Colonic mucosa (tissue), 4 donors: ENCODE results near the gene HGS. TPM values are rescaled to one million over a fixed set of nuclear protein-coding genes. Genes with fewer than 3 reads are reported as not detected.

ENCODE experiments used
- DNase-seq: peaks from one replicate; pipeline ENCODE4 v3.0.0-alpha.2; 2020
- H3K27ac ChIP-seq: fragments of 200-600 bp; one replicate; pipeline ENCODE4 v1.8.0; 2021
- H3K27me3 ChIP-seq: fragments of 200-600 bp; one replicate; pipeline ENCODE4 v1.8.0; 2021
- H3K36me3 ChIP-seq: fragments of 200-600 bp; one replicate; pipeline ENCODE4 v1.8.0; 2021
- H3K4me1 ChIP-seq: fragments of 200-600 bp; one replicate; pipeline ENCODE4 v1.8.0; 2021; ENCODE audit warnings: mild to moderate bottlenecking
- H3K4me3 ChIP-seq: fragments of 200-600 bp; one replicate; pipeline ENCODE4 v1.8.0; 2021
- H3K9ac ChIP-seq, 2 donors: one replicate each; pipeline ENCODE4 v1.7.0; 2013; ENCODE audit warnings: control low read depth in 2 of 2, low read depth in 2 of 2, low read length in 2 of 2
- H3K9me3 ChIP-seq: fragments of 200-600 bp; one replicate; pipeline ENCODE4 v1.8.0; 2021
- CTCF ChIP-seq: fragments of 200-600 bp; IDR thresholded peaks from one replicate; pipeline ENCODE4 v1.8.0; 2022; ENCODE audit warnings: antibody characterized with exemption, mild to moderate bottlenecking
- intact Hi-C: fragments of 100-400 bp; cut with DNase I; formaldehyde crosslinking; loops from one replicate; pipeline ENCODE4 v1.14.1; 2022
- total RNA-seq, 2 donors: library from RNA; stranded (reverse); fragmentation: NEBNext Ultra II Directional in 1 of 2; extraction: Animal tissue kit (Norgen Biotek cat#: 25700) in 1 of 2; gene quantifications; one replicate each; pipeline ENCODE4 v1.2.1, GENCODE V29; 2021
- donor health status: healthy.
- donor health status: DM: no; HTN: no; CAD: no.
- donor health status: DM: no; HTN: no; CAD: no.

HGS gene
- total RNA-seq, 2 donors from 2014 or later = 75.2 to 131 TPM

- intact Hi-C loops = no loop called here
- no peak for TF ChIP-seq CTCF
- H3K27ac ChIP-seq = no peak overlapping the region
These were observed 41.6 kb downstream of the HGS start for GRCh38 chr17:81725439-81725838.

DNA sequence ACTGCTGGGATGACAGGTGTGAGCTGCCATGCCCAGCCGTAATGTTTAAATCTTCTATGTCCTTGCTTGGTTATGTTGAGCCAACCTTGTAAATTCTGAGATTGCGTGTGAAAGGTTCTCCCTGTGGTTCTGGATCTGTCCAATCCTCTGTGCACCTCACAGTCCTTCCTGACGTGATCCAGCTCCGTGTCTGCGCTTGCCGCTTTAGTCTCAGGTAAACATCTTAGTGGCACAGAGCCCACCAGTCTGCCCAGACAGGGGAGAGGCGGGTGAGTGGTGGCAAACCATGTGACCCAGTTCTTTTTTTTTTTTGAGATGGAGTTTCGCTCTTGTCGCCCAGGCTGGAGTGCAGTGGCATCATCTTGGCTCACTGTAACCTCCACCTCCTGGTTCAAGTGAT is 42.2 kb downstream of the HGS start:
- Histone ChIP-seq H3K9ac (no peak overlapping the region), H3K27ac (no peak overlapping the region), H3K36me3 (no peaks in the 10 kb centered on the region), H3K4me1 (peaks cover 14% of the 10 kb centered on the region), H3K4me3 (no peak overlapping the region), H3K27me3 (no peaks in the 10 kb centered on the region), H3K9me3 (no peaks in the 10 kb centered on the region)
- intact Hi-C loops = no loop called here
- no peak for TF ChIP-seq CTCF
- no peak for DNase-seq

More at GRCh38 chr17:81725439-81725838, 41.6 kb downstream of the HGS start:
- no peaks in the 10 kb centered on the region for H3K36me3 ChIP-seq
- no peaks in the 10 kb centered on the region for H3K27me3 ChIP-seq
- no peak for DNase-seq
- no peak overlapping the region for H3K4me3 ChIP-seq
- H3K4me1 ChIP-seq = peaks cover 14% of the 10 kb centered on the region
- no peak overlapping the region for H3K9ac ChIP-seq
- no peaks in the 10 kb centered on the region for H3K9me3 ChIP-seq

GRCh38 chr17:81727324-81728031 is 43.7 kb downstream of the HGS start:
- Histone ChIP-seq H3K27ac (peak overlapping the region; percentile 41), H3K4me1 (peaks cover 12% of the 10 kb centered on the region), H3K4me3 (no peak overlapping the region), H3K27me3 (no peaks in the 10 kb centered on the region), H3K9me3 (no peaks in the 10 kb centered on the region), H3K36me3 (no peaks in the 10 kb centered on the region), H3K9ac (peak overlapping the region in 1 of 2 donors; percentile 6)
- intact Hi-C loops = no loop called here
- no peak for TF ChIP-seq CTCF
- DNase-seq = peak; percentile 82

GRCh38 chr17:81733507-81734404 is 49.9 kb downstream of the HGS start:
- peak; percentile 96 for TF ChIP-seq CTCF
- Histone ChIP-seq H3K27ac (no peak overlapping the region), H3K4me1 (peaks cover 23% of the 10 kb centered on the region), H3K9me3 (no peaks in the 10 kb centered on the region), H3K27me3 (no peaks in the 10 kb centered on the region), H3K4me3 (peak overlapping the region; percentile 6), H3K36me3 (no peaks in the 10 kb centered on the region), H3K9ac (peak overlapping the region; percentile 0 to 60)
- intact Hi-C loops = no loop called here
- peak; percentile 89 for DNase-seq

GRCh38 chr17:81734405-81735263 is 50.8 kb downstream of the HGS start:
- no peak for TF ChIP-seq CTCF
- Histone ChIP-seq H3K9ac (peak overlapping the region; percentile 43 to 60), H3K36me3 (no peaks in the 10 kb centered on the region), H3K9me3 (no peaks in the 10 kb centered on the region), H3K27ac (no peak overlapping the region), H3K4me1 (peaks cover 23% of the 10 kb centered on the region), H3K4me3 (peak overlapping the region; percentile 6), H3K27me3 (no peaks in the 10 kb centered on the region)
- intact Hi-C loops = no loop called here
- peak; percentile 91 for DNase-seq
